H1 (cell line): ENCODE measurements around the gene CES4A. TPM values are rescaled to one million over a fixed set of nuclear protein-coding genes. Genes with fewer than 3 reads are reported as not detected.

Experiments
- CTBP2 ChIP-seq: IDR thresholded peaks from 2 replicates; pipeline ENCODE4 v1.7.0; 2011; ENCODE audit warnings: borderline replicate concordance, mild to moderate bottlenecking, moderate library complexity, mixed read lengths, low read length; ENCODE audit not compliant: insufficient read depth, insufficient read length
- polyA plus RNA-seq, 7 experiments: library from polyadenylated mRNA; depleted of rRNA in 3 of 7; stranded (reverse) in 5 of 7; unstranded in 2 of 7; fragments of >200 nt in 5 of 7; fragments of 200-250 nt in 2 of 7; gene quantifications; 1 replicate in 5 of 7; 2 replicates in 1 of 7; 4 replicates in 1 of 7; pipeline versions ENCODE4 v1.2.1 to v1.2.3, GENCODE V29; 2011 to 2013; ENCODE audit warnings: missing spikeins in 2 of 7, mixed read lengths in 2 of 7
- total RNA-seq: library from RNA; stranded (reverse); fragmentation: NEBNext Ultra II Directional; extraction: Animal tissue kit (Norgen Biotek cat#: 25700); gene quantifications from 2 replicates; pipeline ENCODE4 v1.2.1, GENCODE V29; 2021
- TF ChIP-seq, protein P1 (sequence below): fragments of 300-600 bp; sonication (generic); IDR thresholded peaks from 2 replicates; pipeline ENCODE4 v1.7.1; 2012; ENCODE audit warnings: low read length, moderate library complexity, mild to moderate bottlenecking, inconsistent platforms; ENCODE audit not compliant: insufficient replicate concordance

Gene CES4A
- total and polyA plus RNA-seq, 2 of the 8 experiments (the other 6 are each of a cell fraction or from before 2014, with no cell fraction given) = 0.93 to 1.5 TPM

DNA sequence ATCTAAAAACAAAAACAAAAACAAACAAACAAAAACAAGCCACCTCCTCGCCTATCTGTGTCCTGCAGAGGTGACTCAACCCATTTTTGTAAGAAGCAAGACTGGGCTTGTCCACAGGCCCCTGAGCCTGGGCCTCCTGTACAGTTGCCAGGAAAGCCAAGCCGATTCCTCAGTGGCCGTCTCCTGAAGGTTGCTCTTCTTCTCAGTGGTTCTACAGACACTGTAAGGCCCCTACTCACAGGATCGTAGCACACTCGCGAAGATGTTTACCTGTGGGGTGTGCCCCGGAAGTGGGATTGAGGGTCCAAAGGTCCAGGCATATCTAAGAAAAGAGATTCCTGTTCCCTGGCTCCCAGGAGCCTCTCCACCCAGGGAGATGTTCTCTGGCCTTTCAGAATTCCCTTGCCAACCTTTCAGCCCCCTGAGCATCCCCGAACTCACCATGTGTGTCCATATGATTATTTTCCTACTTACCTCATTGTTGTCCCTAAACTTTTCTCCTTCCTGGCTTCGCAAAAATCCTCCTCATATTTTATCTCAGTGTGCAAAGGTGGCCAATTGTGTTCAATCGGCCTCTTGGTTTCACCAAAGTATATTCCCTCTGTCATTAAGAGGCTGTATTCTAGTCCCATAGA is 34.8 kb upstream of the CES4A start (continued):
- TF ChIP-seq, protein P1, sequence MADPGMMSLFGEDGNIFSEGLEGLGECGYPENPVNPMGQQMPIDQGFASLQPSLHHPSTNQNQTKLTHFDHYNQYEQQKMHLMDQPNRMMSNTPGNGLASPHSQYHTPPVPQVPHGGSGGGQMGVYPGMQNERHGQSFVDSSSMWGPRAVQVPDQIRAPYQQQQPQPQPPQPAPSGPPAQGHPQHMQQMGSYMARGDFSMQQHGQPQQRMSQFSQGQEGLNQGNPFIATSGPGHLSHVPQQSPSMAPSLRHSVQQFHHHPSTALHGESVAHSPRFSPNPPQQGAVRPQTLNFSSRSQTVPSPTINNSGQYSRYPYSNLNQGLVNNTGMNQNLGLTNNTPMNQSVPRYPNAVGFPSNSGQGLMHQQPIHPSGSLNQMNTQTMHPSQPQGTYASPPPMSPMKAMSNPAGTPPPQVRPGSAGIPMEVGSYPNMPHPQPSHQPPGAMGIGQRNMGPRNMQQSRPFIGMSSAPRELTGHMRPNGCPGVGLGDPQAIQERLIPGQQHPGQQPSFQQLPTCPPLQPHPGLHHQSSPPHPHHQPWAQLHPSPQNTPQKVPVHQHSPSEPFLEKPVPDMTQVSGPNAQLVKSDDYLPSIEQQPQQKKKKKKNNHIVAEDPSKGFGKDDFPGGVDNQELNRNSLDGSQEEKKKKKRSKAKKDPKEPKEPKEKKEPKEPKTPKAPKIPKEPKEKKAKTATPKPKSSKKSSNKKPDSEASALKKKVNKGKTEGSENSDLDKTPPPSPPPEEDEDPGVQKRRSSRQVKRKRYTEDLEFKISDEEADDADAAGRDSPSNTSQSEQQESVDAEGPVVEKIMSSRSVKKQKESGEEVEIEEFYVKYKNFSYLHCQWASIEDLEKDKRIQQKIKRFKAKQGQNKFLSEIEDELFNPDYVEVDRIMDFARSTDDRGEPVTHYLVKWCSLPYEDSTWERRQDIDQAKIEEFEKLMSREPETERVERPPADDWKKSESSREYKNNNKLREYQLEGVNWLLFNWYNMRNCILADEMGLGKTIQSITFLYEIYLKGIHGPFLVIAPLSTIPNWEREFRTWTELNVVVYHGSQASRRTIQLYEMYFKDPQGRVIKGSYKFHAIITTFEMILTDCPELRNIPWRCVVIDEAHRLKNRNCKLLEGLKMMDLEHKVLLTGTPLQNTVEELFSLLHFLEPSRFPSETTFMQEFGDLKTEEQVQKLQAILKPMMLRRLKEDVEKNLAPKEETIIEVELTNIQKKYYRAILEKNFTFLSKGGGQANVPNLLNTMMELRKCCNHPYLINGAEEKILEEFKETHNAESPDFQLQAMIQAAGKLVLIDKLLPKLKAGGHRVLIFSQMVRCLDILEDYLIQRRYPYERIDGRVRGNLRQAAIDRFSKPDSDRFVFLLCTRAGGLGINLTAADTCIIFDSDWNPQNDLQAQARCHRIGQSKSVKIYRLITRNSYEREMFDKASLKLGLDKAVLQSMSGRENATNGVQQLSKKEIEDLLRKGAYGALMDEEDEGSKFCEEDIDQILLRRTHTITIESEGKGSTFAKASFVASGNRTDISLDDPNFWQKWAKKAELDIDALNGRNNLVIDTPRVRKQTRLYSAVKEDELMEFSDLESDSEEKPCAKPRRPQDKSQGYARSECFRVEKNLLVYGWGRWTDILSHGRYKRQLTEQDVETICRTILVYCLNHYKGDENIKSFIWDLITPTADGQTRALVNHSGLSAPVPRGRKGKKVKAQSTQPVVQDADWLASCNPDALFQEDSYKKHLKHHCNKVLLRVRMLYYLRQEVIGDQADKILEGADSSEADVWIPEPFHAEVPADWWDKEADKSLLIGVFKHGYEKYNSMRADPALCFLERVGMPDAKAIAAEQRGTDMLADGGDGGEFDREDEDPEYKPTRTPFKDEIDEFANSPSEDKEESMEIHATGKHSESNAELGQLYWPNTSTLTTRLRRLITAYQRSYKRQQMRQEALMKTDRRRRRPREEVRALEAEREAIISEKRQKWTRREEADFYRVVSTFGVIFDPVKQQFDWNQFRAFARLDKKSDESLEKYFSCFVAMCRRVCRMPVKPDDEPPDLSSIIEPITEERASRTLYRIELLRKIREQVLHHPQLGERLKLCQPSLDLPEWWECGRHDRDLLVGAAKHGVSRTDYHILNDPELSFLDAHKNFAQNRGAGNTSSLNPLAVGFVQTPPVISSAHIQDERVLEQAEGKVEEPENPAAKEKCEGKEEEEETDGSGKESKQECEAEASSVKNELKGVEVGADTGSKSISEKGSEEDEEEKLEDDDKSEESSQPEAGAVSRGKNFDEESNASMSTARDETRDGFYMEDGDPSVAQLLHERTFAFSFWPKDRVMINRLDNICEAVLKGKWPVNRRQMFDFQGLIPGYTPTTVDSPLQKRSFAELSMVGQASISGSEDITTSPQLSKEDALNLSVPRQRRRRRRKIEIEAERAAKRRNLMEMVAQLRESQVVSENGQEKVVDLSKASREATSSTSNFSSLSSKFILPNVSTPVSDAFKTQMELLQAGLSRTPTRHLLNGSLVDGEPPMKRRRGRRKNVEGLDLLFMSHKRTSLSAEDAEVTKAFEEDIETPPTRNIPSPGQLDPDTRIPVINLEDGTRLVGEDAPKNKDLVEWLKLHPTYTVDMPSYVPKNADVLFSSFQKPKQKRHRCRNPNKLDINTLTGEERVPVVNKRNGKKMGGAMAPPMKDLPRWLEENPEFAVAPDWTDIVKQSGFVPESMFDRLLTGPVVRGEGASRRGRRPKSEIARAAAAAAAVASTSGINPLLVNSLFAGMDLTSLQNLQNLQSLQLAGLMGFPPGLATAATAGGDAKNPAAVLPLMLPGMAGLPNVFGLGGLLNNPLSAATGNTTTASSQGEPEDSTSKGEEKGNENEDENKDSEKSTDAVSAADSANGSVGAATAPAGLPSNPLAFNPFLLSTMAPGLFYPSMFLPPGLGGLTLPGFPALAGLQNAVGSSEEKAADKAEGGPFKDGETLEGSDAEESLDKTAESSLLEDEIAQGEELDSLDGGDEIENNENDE = no peak
- no peak for TF ChIP-seq CTBP2
